ENCODE measurements around the gene CLEC2D.

DNA sequence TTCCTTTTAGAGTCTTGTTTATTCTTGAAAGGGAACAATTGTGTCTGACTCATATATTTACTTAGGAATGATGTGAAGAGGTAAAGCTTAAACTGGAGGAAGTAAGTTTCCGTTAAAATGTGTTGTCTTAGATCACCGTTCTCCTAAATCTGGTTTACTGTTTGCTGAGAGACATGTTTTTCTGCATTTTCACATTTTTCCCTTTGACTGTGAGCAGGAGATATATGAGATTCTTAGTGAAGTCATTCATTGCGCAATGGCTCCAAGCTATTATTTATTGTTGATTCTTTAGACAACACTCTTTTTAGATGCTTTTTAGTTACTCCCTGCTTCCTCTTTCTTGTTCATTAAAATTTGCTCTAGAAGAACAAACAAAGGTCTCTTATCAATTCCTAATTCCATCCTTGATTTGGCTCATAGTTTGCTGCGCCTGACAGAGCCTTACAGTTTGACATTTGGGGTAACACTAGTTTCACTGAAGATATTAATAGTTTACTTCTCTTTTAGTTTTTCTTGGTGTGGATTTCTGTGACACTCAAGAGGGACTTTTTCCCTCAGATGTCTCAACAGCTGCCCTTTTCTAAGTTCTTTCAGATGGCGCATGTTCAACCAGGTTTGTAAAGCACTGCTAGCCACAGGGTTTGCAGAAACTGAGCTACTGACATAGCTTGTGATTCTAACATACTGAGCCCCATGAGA is 52.0 kb downstream of the CLEC2D start:
- TF ChIP-seq, protein P1, sequence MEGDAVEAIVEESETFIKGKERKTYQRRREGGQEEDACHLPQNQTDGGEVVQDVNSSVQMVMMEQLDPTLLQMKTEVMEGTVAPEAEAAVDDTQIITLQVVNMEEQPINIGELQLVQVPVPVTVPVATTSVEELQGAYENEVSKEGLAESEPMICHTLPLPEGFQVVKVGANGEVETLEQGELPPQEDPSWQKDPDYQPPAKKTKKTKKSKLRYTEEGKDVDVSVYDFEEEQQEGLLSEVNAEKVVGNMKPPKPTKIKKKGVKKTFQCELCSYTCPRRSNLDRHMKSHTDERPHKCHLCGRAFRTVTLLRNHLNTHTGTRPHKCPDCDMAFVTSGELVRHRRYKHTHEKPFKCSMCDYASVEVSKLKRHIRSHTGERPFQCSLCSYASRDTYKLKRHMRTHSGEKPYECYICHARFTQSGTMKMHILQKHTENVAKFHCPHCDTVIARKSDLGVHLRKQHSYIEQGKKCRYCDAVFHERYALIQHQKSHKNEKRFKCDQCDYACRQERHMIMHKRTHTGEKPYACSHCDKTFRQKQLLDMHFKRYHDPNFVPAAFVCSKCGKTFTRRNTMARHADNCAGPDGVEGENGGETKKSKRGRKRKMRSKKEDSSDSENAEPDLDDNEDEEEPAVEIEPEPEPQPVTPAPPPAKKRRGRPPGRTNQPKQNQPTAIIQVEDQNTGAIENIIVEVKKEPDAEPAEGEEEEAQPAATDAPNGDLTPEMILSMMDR (IDR thresholded peaks at IDR 0.05; ENCODE audit: low read length): no peak
- no peak for TF ChIP-seq EZH2 (IDR thresholded peaks at IDR 0.05; ENCODE audit: borderline replicate concordance, low read length)
